BLaER1 treated with 17β-estradiol and CSF1 and Interleukin-3, amounts not matched to agents 10 nM and 100 nM (cell line): ENCODE measurements around the gene MRGPRG.
"Not testable (repeated sequence)": the region's sequence is repeated elsewhere in the genome, so short reads cannot be mapped to it uniquely, and the experiment has no call there.

Experiments used
- H3K27ac ChIP-seq, 11 experiments: shearing (Covaris generic); formaldehyde crosslinking; 2 replicates each; pipeline ENCODE4 v1.8.1; 2022
- H3K27me3 ChIP-seq, 11 experiments: shearing (Covaris generic); formaldehyde crosslinking; 2 replicates each; pipeline ENCODE4 v1.8.1; 2022
- H3K36me3 ChIP-seq, 11 experiments: shearing (Covaris generic); formaldehyde crosslinking; 2 replicates each; pipeline ENCODE4 v1.8.1; 2022
- H3K4me1 ChIP-seq, 10 experiments: shearing (Covaris generic); formaldehyde crosslinking; 2 replicates each; pipeline ENCODE4 v1.8.1; 2022
- H3K4me2 ChIP-seq, 11 experiments: shearing (Covaris generic); formaldehyde crosslinking; 2 replicates each; pipeline ENCODE4 v1.8.1; 2022
- H3K4me3 ChIP-seq, 10 experiments: shearing (Covaris generic); formaldehyde crosslinking; 2 replicates each; pipeline ENCODE4 v1.8.1; 2022
- H3K9ac ChIP-seq, 11 experiments: shearing (Covaris generic); formaldehyde crosslinking; 2 replicates each; pipeline ENCODE4 v1.8.1; 2022
- H3K9me3 ChIP-seq, 11 experiments: shearing (Covaris generic); formaldehyde crosslinking; replicated peaks in 1 of 11; 2 replicates each; pipeline ENCODE4 v1.8.1; 2022
- H4K20me1 ChIP-seq, 11 experiments: shearing (Covaris generic); formaldehyde crosslinking; 2 replicates each; pipeline ENCODE4 v1.8.1; 2022
- Cebpa-rat ChIP-seq, 11 experiments: shearing (Covaris generic); IDR thresholded peaks; 2 replicates each; pipeline ENCODE4 v1.8.1; 2022

MRGPRG gene

GRCh38 chr11:3170044-3170755 lies 48.4 kb downstream of the MRGPRG start:
- H3K27me3 ChIP-seq, result peaks cover 0 to 40% (median 0%) of the 10 kb centered on the region in 11 experiments; a peak in 8 of 22 replicates
- H3K4me3 ChIP-seq, result peak overlapping the region in 5 of 10 experiments; percentile 41 to 65 (median 51); a peak in 6 of 20 replicates
- no peak for TF ChIP-seq Cebpa-rat (IDR thresholded peaks at IDR 0.05)
- peak overlapping the region in 9 of 11 experiments; percentile 14 to 73 (median 50); a peak in 10 of 22 replicates for H3K9ac ChIP-seq
- peaks cover 42 to 78% (median 74%) of the 10 kb centered on the region in 10 experiments for H3K4me1 ChIP-seq
- H3K27ac ChIP-seq, result peak overlapping the region in 3 of 11 experiments; percentile 59 to 81 (median 61); a peak in 5 of 22 replicates
- H3K4me2 ChIP-seq, result peak overlapping the region; percentile 85 to 99 (median 96)
- H4K20me1 ChIP-seq, result peaks cover 0 to 27% (median 0%) of the 10 kb centered on the region in 11 experiments; a peak in 7 of 22 replicates
- peaks cover under 1 to 6% (median 3%) of the 10 kb centered on the region in 11 experiments; a peak in 11 of 22 replicates for H3K9me3 ChIP-seq
- no peaks in the 10 kb centered on the region for H3K36me3 ChIP-seq

DNA sequence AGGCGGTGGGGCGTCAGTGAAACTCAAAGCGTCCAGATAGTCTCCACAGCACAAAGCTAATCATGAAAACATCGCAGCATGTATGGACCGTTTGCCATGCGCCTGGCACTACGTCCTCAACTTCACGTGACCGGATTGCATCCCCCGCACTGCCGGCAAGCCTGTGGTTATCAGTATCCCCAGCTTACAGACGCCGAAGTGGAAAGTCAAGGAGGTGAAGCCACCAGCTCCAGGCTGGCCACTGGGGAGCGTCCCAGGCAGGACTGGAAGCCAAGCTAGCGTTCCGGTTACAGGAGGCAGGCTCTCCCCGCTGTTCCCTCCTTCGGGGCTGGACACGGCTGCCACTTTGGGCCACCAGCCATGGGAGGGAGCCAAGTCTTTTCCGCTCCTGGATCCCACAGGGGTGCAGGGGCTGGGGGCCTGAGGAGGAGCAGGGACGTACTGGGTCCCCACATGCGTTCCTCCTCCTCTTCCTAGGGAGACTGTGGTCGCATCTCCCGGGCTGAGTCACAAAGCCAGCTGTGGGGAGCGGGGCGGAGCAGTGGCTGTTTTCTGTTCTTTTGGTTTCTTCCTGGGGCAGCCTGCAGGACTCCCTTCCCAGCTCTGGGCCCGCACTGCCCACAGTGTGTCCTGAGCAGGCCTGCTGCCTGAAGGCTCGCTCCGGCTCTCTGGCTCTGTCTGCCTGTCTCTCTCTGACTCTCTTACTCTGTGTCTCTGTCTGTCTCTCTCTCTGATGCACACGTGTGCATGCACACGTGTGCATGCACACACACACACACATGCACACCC lies 49.2 kb downstream of the MRGPRG start:
- H3K27ac ChIP-seq, result peak overlapping the region in 9 of 11 experiments; percentile 43 to 81 (median 61); a peak in 17 of 22 replicates
- peak overlapping the region in 8 of 10 experiments; percentile 9 to 65 (median 49); a peak in 16 of 20 replicates for H3K4me3 ChIP-seq
- TF ChIP-seq Cebpa-rat (IDR thresholded peaks at IDR 0.05), result no peak
- H3K27me3 ChIP-seq, result peaks cover 0 to 40% (median 0%) of the 10 kb centered on the region in 11 experiments; a peak in 8 of 22 replicates
- no peaks in the 10 kb centered on the region for H3K36me3 ChIP-seq
- H3K4me1 ChIP-seq, result peaks cover 42 to 79% (median 75%) of the 10 kb centered on the region in 10 experiments
- H4K20me1 ChIP-seq, result peaks cover 0 to 29% (median under 1%) of the 10 kb centered on the region in 11 experiments; a peak in 10 of 22 replicates
- H3K4me2 ChIP-seq, result peak overlapping the region; percentile 85 to 99 (median 96)
- H3K9ac ChIP-seq, result peak overlapping the region; percentile 12 to 73 (median 50); a peak in 17 of 22 replicates
- H3K9me3 ChIP-seq, result 0 out of 22 replicates have a peak, but pooled peaks cover 0 to under 1% (median 0%) of the 10 kb centered on the region in 11 experiments

DNA sequence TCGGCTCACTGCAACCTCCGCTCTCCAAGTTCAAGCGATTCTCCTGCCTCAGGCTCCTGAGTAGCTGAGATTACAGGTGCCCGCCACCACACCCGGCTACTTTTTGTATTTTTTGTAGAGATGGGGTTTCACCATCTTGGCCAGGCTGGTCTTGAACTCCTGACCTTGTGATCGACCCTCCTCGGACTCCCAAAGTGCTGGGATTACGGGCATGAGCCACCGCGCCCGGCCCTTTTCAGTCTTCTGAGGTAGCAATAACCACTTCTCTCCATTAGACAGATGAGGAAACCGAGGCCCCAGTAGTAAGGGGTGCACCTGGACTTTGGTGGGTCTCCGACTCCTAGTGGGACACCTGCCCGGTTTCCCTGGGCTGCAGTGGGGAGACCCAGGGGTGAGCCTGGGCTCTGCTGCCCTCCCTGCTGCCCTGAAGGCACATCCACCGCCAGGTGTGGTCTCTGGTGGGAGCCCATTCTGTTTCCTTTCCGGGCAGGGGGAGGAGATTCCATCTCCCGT lies 49.8 kb downstream of the MRGPRG start:
- H3K36me3 ChIP-seq, H3K9me3 ChIP-seq: not testable (repeated sequence)
- Histone ChIP-seq H3K4me2 (peak overlapping the region; percentile 85 to 99 (median 96)), H4K20me1 (peaks cover 3 to 35% (median 7%) of the 10 kb centered on the region in 11 experiments; a peak in 21 of 22 replicates), H3K27ac (peak overlapping the region in 9 of 11 experiments; percentile 43 to 81 (median 61); a peak in 17 of 22 replicates), H3K27me3 (peaks cover 0 to 40% (median 0%) of the 10 kb centered on the region in 11 experiments; a peak in 8 of 22 replicates), H3K4me3 (peak overlapping the region in 8 of 10 experiments; percentile 9 to 65 (median 49); a peak in 13 of 20 replicates), H3K9ac (peak overlapping the region; percentile 12 to 73 (median 50); a peak in 16 of 22 replicates), H3K4me1 (peaks cover 49 to 86% (median 81%) of the 10 kb centered on the region in 10 experiments)
